Upper lobe of right lung (tissue), 1 donor: Measurements from ENCODE around the gene CYP24A1. TPM values are rescaled to one million over a fixed set of nuclear protein-coding genes. Genes with fewer than 3 reads are reported as not detected.

ENCODE experiments used
- ATAC-seq: fragments of 200-7000 bp; cut with Tn5 transposase; one replicate; pipeline ENCODE4 v1.9.1; 2020; ENCODE audit warnings: mild to moderate bottlenecking, moderate library complexity
- DNase-seq: peaks from one replicate; pipeline ENCODE4 v3.0.0-alpha.2; 2020
- H3K27ac ChIP-seq: fragments of 200-600 bp; one replicate; pipeline ENCODE4 v1.8.0; 2022
- H3K27me3 ChIP-seq: fragments of 200-600 bp; one replicate; pipeline ENCODE4 v1.8.0; 2022; ENCODE audit warnings: mild to moderate bottlenecking
- H3K36me3 ChIP-seq: fragments of 200-600 bp; one replicate; pipeline ENCODE4 v1.8.0; 2022
- H3K4me1 ChIP-seq: fragments of 200-600 bp; one replicate; pipeline ENCODE4 v1.8.0; 2022
- H3K4me3 ChIP-seq: fragments of 200-600 bp; one replicate; pipeline ENCODE4 v1.8.0; 2022; ENCODE audit warnings: mild to moderate bottlenecking
- H3K9me3 ChIP-seq: fragments of 200-600 bp; one replicate; pipeline ENCODE4 v1.8.0; 2022
- CTCF ChIP-seq: fragments of 200-600 bp; IDR thresholded peaks from one replicate; pipeline ENCODE4 v1.8.0; 2022; ENCODE audit warnings: antibody characterized with exemption
- intact Hi-C: fragments of 100-400 bp; cut with DNase I; formaldehyde crosslinking; loops from one replicate; pipeline ENCODE4 v1.11.0; 2022
- total RNA-seq: library from RNA; stranded (reverse); fragmentation: NEBNext Ultra II Directional; extraction: Animal tissue kit (Norgen Biotek cat#: 25700); gene quantifications from one replicate; pipeline ENCODE4 v1.2.1, GENCODE V29; 2021
- donor health status: DM: no; HTN: yes; CAD: no; lungs with severe emphysema.

CYP24A1 gene
- total RNA-seq, 1 donor from 2014 or later: 0.17 TPM

- Histone ChIP-seq H3K4me3 (no peak overlapping the region), H3K4me1 (peaks cover 6% of the 10 kb centered on the region), H3K27me3 (peaks cover 73% of the 10 kb centered on the region), H3K36me3 (no peaks in the 10 kb centered on the region), H3K9me3 (no peaks in the 10 kb centered on the region), H3K27ac (no peak overlapping the region)
- no peak for TF ChIP-seq CTCF
- ATAC-seq: no peak
- DNase-seq: no peak
- intact Hi-C loops: no loop called here
Measured at GRCh38 chr20:54167909-54168872, 5.6 kb downstream of the CYP24A1 start.

- no peaks in the 10 kb centered on the region for H3K36me3 ChIP-seq
- no peak overlapping the region for H3K4me3 ChIP-seq
- peaks cover 65% of the 10 kb centered on the region for H3K27me3 ChIP-seq
- intact Hi-C loops: no loop called here
- no peak for TF ChIP-seq CTCF
- no peak overlapping the region for H3K27ac ChIP-seq
- ATAC-seq (no peak), DNase-seq (no peak)
- no peaks in the 10 kb centered on the region for H3K9me3 ChIP-seq
- no peaks in the 10 kb centered on the region for H3K4me1 ChIP-seq
Measured at GRCh38 chr20:54166987-54167662, 6.7 kb downstream of the CYP24A1 start.

GRCh38 chr20:54165803-54166202 lies 8.0 kb downstream of the CYP24A1 start:
- ATAC-seq (no peak), DNase-seq (no peak)
- Histone ChIP-seq H3K36me3 (no peaks in the 10 kb centered on the region), H3K27me3 (peaks cover 52% of the 10 kb centered on the region), H3K9me3 (no peaks in the 10 kb centered on the region), H3K4me3 (no peak overlapping the region), H3K27ac (no peak overlapping the region), H3K4me1 (no peaks in the 10 kb centered on the region)
- intact Hi-C loops: no loop called here
- no peak for TF ChIP-seq CTCF

GRCh38 chr20:54165014-54165413 lies 8.8 kb downstream of the CYP24A1 start:
- Histone ChIP-seq H3K4me3 (no peak overlapping the region), H3K27ac (no peak overlapping the region), H3K36me3 (no peaks in the 10 kb centered on the region), H3K27me3 (peaks cover 44% of the 10 kb centered on the region), H3K4me1 (no peaks in the 10 kb centered on the region), H3K9me3 (no peaks in the 10 kb centered on the region)
- no peak for TF ChIP-seq CTCF
- intact Hi-C loops: no loop called here
- no peak for ATAC-seq
- no peak for DNase-seq

- ATAC-seq (no peak), DNase-seq (no peak)
- H3K9me3 ChIP-seq: no peaks in the 10 kb centered on the region
- intact Hi-C loops: no loop called here
- TF ChIP-seq CTCF: no peak
- no peak overlapping the region for H3K4me3 ChIP-seq
- no peak overlapping the region for H3K27ac ChIP-seq
- no peaks in the 10 kb centered on the region for H3K4me1 ChIP-seq
- no peaks in the 10 kb centered on the region for H3K36me3 ChIP-seq
- H3K27me3 ChIP-seq: peaks cover 37% of the 10 kb centered on the region
Measured at GRCh38 chr20:54163402-54163801, 10.4 kb downstream of the CYP24A1 start.
